Stimulated activated CD8-positive, alpha-beta memory T cell treated with anti-CD3 and anti-CD28 coated beads, Interleukin-7, amount 100 ng/mL, for 1 hour (primary cell): ENCODE results near the gene AFMID.
"Not testable (repeated sequence)": the region's sequence is repeated elsewhere in the genome, so short reads cannot be mapped to it uniquely, and the experiment has no call there.

Experiments
- DNase-seq, 2 donors: peaks; one replicate each; pipeline ENCODE4 v3.0.0-alpha.2; 2020; ENCODE audit warnings: low read depth in 2 of 2

AFMID gene

GRCh38 chr17:78238823-78239488 lies 51.8 kb downstream of the AFMID start:
- DNase-seq: no peak

DNA sequence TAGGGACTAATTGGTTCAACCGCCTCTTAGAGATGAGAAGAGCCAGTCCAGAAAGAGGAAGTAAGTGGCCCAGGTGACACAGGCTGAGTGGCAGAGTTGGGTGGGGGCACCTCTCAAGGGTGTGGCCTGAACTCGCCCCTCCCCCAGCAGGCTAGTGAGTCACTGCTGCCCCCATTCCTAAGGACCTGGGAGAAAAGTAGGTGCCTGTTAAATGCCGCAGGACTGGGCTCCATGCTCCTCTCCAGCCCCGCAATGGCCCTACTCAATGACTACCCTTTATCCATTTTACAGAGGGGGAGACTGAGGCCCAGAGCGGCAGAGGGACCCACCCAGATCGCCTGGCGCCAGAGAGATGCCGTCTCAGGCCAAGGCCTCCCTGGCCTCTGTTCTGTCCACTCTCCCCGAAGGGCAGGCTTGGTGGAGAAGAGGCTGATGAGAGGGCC lies 52.3 kb downstream of the AFMID start:
- no peak for DNase-seq

DNA sequence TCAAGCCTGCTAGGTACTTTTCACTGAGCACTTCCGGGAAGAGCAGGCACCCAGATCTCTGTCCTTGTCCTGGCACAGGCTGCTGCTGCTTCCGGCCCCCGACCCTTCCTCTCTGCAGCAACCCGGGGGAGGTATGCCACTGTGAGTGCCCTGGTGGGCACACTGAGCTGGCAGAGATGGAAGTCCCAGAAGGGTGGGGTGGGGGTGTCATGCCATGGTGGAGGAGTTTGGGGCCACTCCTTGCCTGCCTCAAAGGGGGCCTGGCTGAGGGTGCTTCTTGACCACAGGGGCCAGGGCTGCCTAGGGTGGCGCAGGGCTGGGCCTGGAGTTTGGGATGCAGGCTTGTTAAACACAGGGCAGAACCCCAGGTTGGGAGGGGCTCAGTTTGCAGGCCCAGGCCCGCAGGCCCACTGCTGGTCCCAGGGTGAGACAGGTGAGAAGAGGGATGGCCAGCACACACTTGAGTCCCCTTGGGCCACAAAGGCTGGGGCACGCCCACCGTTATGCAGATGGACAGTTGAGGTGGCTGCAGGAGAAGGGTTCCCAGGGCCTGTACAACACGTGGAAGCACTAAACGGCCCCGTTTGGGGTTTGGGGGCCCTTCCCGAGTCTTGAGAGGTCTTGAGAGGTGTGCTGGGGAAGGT lies 53.0 kb downstream of the AFMID start:
- DNase-seq: no peak

- no peak for DNase-seq
These were observed 53.7 kb downstream of the AFMID start for GRCh38 chr17:78240839-78241238.

- no peak for DNase-seq
These were observed 54.3 kb downstream of the AFMID start for GRCh38 chr17:78241277-78242023.

DNA sequence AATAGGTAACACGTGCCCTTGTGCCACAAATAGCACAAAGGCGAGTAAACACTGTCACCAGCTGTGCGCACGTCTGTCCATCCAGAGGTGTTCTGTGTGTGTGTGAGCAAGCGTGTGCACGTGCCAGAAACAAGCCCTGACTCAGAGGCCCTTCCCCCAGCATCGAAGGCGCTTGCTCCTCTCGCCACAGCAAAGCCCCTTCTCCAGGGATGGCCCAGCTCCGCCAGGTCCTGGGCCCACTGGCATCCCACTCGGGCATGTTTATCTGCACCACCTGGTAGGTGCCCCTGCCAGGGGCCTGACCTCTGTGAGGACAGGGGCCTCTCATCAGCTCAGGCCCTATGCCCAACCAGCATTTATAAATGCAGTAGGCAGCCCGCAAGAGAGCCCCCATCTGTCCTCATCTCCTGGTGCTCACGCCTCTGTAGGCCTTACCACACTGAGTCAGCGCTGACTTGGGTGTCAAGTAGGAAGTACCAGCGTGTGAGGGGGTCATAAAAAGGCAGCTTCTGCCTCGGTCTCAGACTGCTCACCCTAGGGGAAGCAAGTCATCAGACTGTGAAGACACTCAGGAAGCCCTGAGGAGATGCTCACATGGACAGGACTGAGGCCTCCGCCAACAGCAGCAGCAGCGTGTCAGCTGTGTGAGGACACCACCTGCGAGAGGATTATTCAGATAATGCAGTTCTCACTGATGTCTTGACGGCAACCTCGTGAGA lies 55.0 kb downstream of the AFMID start:
- DNase-seq: no peak

GRCh38 chr17:78247304-78247703 lies 60.1 kb downstream of the AFMID start:
- no peak for DNase-seq

GRCh38 chr17:78248051-78248914 lies 61.1 kb downstream of the AFMID start:
- DNase-seq: no peak

DNA sequence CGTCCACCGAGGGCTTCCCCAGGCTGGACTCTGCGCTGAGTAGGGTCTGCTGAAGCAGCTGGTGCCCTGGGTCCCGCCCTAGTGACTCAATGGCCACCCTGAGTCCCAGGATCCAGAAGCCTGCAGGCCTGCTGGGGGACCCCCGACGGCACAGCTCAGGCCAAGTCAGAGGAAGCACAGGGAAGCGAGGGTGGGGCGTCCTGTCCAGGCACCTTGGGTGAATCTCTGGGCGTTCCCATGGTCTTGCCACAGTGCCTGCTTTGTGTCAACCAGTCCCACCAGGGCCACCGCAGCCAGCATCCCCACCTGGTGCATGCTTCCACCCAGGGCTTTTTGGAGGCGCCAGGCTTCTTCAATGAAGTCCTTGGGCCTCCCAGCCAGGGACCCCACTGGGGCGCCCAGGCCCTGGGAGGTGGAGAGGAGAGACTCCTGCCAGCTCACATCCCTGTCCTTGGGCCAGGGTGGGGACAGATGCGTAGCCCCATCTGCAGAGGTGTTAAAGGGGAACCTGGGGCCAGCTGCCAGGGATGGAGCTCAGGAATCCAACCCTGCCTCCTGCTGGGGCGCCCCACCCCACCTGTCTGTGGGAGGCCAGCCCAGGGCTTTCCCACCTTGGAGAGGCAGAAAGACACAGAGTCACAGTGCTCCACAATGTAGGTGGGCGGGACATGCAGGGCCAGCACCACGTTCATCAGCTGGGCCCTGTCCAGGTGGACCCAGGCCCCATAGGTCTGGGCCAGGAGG lies 62.1 kb downstream of the AFMID start:
- DNase-seq: no peak

GRCh38 chr17:78249818-78250806 lies 63.0 kb downstream of the AFMID start:
- no peak for DNase-seq

- DNase-seq: peak; percentile 64 to 67
These were observed 64.0 kb downstream of the AFMID start for GRCh38 chr17:78250891-78251772.

GRCh38 chr17:78251773-78252103 lies 64.6 kb downstream of the AFMID start:
- no peak for DNase-seq

GRCh38 chr17:78252111-78252634 lies 65.0 kb downstream of the AFMID start:
- DNase-seq: peak in 1 of 2 donors; percentile 37

- DNase-seq: no peak
These were observed 65.8 kb downstream of the AFMID start for GRCh38 chr17:78252701-78253635.

GRCh38 chr17:78253636-78253945 lies 66.4 kb downstream of the AFMID start:
- not testable (repeated sequence) for DNase-seq

DNA sequence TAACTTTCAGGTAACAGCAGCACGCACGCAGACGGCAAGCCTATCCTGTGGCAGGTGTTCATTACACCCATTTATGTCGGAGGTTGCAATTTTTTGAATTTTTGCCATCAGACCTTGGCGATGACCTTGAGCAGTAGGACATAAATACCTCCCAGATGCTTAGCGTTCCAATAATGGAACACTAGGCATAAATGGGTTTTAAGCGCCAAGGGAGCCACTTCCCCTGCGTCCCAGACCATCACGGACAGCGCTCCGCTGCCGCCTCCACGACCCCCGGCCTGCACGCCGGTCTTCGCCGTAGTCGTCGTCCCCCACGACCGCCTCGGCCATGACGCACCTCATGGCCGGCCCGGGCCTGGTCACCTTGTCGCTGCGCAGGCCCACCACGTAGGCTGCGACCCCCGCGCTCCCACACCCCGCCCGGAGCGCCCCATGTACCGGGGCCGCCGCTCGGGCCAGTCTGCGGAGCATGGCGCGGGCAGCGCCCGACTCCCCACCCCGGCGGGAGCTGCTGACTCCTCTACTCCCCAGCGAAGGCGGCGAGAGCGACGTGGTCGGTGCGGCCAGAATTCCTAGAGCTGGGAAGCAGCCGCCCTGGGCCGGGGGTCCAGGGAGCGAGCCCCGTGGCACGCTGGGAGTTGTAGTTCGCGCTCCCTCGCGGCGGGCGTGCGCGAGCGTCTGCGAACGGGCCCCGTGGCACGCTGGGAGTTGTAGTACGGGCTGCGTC lies 66.9 kb downstream of the AFMID start:
- DNase-seq: peak; percentile 60 to 65
